ENCODE measurements around the gene SLC10A1. TPM values are rescaled to one million over a fixed set of nuclear protein-coding genes. Genes with fewer than 3 reads are reported as not detected.

The SLC10A1 gene
- total RNA-seq, 1 experiment from 2014 or later, result not detected

DNA sequence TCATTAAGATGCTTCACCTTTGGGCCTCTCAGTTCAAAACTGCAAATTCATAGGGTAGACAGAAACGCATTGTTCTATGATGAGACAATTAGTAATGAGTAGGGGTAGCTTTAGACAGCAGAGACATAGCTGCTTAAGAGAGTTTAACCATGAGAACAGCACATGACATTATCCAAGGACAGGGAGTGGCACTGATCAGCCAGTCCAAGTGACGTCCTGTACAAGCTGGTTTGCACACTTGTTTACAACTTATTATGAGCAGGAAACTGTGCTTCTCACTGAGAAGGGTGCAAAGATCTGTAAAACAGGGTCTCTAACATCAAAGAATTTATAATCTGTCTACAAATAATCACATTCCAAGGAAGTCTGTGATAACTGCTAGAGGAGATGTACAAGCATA is 41.3 kb downstream of the SLC10A1 start:
- Mint-ChIP-seq H3K27ac (no peak overlapping the region), H3K4me3 (no peak overlapping the region), H3K36me3 (ENCODE audit: insufficient read depth in 1 of 3, low read depth in 3 of 3) (no peaks in the 10 kb centered on the region), H3K9me3 (no peaks in the 10 kb centered on the region; a peak in 1 of 5 replicates), H3K27me3 (ENCODE audit: low read depth) (no peaks in the 10 kb centered on the region; the same call in 1 of the 2 replicates), H3K4me1 (peaks cover 15 to 16% of the 10 kb centered on the region in 2 experiments)
- Histone ChIP-seq H2AK5ac (ENCODE audit: insufficient read length, low read length) (no peak overlapping the region), H4K8ac (replicated peaks; ENCODE audit: insufficient read length, low read depth, low read length) (no peak overlapping the region), H3T11ph (ENCODE audit: low read length) (no peak overlapping the region), H3K4me2 (ENCODE audit: insufficient read depth, insufficient read length, low read length) (no peak overlapping the region), H3K56ac (ENCODE audit: insufficient read length, low read depth, low read length) (no peak overlapping the region), H3K79me2 (ENCODE audit: insufficient read depth, low read length) (no peaks in the 10 kb centered on the region), H2AFZ (ENCODE audit: low read length) (no peak overlapping the region), H3K9me3 (ENCODE audit: control insufficient read depth, low read depth, low read length) (no peaks in the 10 kb centered on the region), H3K27ac (ENCODE audit: insufficient read length, low read depth, low read length) (no peak overlapping the region), H3K18ac (ENCODE audit: insufficient read length, low read depth, low read length) (no peak overlapping the region), H3K9ac (ENCODE audit: extremely low read depth, insufficient read length, low read length) (no peak overlapping the region), H3K79me1 (ENCODE audit: insufficient read depth, low read depth, low read length, poor library complexity, severe bottlenecking) (no peaks in the 10 kb centered on the region), H3K23ac (ENCODE audit: insufficient read length, low read depth, low read length) (no peak overlapping the region), H3K4ac (ENCODE audit: low read depth, low read length) (no peak overlapping the region), H2BK12ac (ENCODE audit: insufficient read length, low read depth, low read length) (no peak overlapping the region), H4K20me1 (ENCODE audit: control insufficient read depth, insufficient read depth, insufficient read length) (no peaks in the 10 kb centered on the region), H3K4me1 (ENCODE audit: insufficient read depth, low read length) (no peaks in the 10 kb centered on the region; the same call in 1 of the 2 replicates), H2BK120ac (ENCODE audit: low read depth, low read length, poor library complexity, severe bottlenecking) (no peak overlapping the region), H2BK5ac (ENCODE audit: insufficient read length, low read length) (no peak overlapping the region), H3K23me2 (ENCODE audit: insufficient read length, low read depth, low read length, poor library complexity, severe bottlenecking) (no peaks in the 10 kb centered on the region), H4K91ac (ENCODE audit: insufficient read length, low read depth, low read length) (no peak overlapping the region), H3K27me3 (ENCODE audit: insufficient read depth, low read length) (no peaks in the 10 kb centered on the region), H4K5ac (ENCODE audit: insufficient read length, low read depth, low read length) (no peak overlapping the region), H2BK15ac (ENCODE audit: low read depth, low read length) (no peak overlapping the region), H3K14ac (ENCODE audit: insufficient read depth, low read length) (no peak overlapping the region), H2BK20ac (ENCODE audit: low read depth, low read length, poor library complexity, severe bottlenecking) (no peak overlapping the region)
- no CpG with 5 or more reads among the region's 2 CpGs for WGBS (ENCODE audit: extremely low coverage, insufficient read length, low lambda C conversion rate)
- DNase-seq, result no peak
- TF ChIP-seq, protein P1, sequence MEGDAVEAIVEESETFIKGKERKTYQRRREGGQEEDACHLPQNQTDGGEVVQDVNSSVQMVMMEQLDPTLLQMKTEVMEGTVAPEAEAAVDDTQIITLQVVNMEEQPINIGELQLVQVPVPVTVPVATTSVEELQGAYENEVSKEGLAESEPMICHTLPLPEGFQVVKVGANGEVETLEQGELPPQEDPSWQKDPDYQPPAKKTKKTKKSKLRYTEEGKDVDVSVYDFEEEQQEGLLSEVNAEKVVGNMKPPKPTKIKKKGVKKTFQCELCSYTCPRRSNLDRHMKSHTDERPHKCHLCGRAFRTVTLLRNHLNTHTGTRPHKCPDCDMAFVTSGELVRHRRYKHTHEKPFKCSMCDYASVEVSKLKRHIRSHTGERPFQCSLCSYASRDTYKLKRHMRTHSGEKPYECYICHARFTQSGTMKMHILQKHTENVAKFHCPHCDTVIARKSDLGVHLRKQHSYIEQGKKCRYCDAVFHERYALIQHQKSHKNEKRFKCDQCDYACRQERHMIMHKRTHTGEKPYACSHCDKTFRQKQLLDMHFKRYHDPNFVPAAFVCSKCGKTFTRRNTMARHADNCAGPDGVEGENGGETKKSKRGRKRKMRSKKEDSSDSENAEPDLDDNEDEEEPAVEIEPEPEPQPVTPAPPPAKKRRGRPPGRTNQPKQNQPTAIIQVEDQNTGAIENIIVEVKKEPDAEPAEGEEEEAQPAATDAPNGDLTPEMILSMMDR (conservative IDR thresholded peaks at IDR 0.05), result no peak

Data from H9 (cell line).